Panc1 (cell line): ENCODE results near the gene ENDOV. TPM values are rescaled to one million over a fixed set of nuclear protein-coding genes. Genes with fewer than 3 reads are reported as not detected.

ENCODE experiments used
- ATAC-seq: fragments of 200-7000 bp; cut with Tn5 transposase; 2 replicates; pipeline ENCODE4 v1.9.1; 2020; ENCODE audit warnings: mild to moderate bottlenecking, moderate library complexity
- BruUV-seq: library from RNA; stranded (reverse); fragments of 400-500 nt; replicated peaks from 2 replicates; lab custom pipeline; 2021; lab: Mats Ljungman, UMichigan
- CTCF ChIA-PET: fragments of 300-600 bp; sonication (Branson Sonifier 250); formaldehyde crosslinking; loops from one replicate; lab custom pipeline; 2022; ENCODE audit warnings: antibody characterized with exemption; lab: Charles Lee
- POLR2A ChIA-PET: fragments of 300-600 bp; sonication (Branson Sonifier 250); formaldehyde crosslinking; loops from one replicate; lab custom pipeline; 2022; ENCODE audit warnings: antibody characterized with exemption; lab: Charles Lee
- DNase-seq: peaks from one replicate; pipeline ENCODE4 v3.0.0-alpha.2; 2010; ENCODE audit warnings: low read depth, low spot score
- H3K27ac ChIP-seq: 2 replicates; pipeline ENCODE4 v1.5.1; 2011; ENCODE audit warnings: mild to moderate bottlenecking, low read length, inconsistent platforms
- H3K27me3 ChIP-seq: fragments of 200-500 bp; sonication (Bioruptor generic); 2 replicates; pipeline ENCODE4 v1.6.0; 2014; ENCODE audit warnings: low read length, inconsistent platforms; ENCODE audit not compliant: control insufficient read depth, insufficient read depth
- H3K36me3 ChIP-seq: fragments of 200-500 bp; sonication (Bioruptor generic); 2 replicates; pipeline ENCODE4 v1.5.1; 2014; ENCODE audit warnings: inconsistent platforms, mild to moderate bottlenecking, low read length, moderate library complexity; ENCODE audit not compliant: control insufficient read depth, insufficient read depth
- H3K4me1 ChIP-seq: 2 replicates; pipeline ENCODE4 v1.5.1; 2011; ENCODE audit warnings: inconsistent platforms, mild to moderate bottlenecking, low read length, moderate library complexity; ENCODE audit not compliant: control insufficient read depth, insufficient read depth
- H3K4me3 ChIP-seq, 2 experiments: 2 replicates each; pipeline ENCODE4 v1.5.1; 2011 to 2012; ENCODE audit warnings: low read depth in 2 of 2, low read length in 2 of 2, mild to moderate bottlenecking in 2 of 2, inconsistent platforms in 1 of 2, moderate library complexity in 1 of 2
- H3K9me3 ChIP-seq: fragments of 200-500 bp; sonication (Bioruptor generic); 2 replicates; pipeline ENCODE4 v1.5.1; 2014; ENCODE audit warnings: low read depth, mild to moderate bottlenecking, inconsistent platforms, low read length, moderate library complexity; ENCODE audit not compliant: control insufficient read depth, insufficient read depth
- CTCF ChIP-seq: fragments of 450-650 bp; IDR thresholded peaks from 2 replicates; pipeline ENCODE4 v1.5.1; 2017; ENCODE audit warnings: mild to moderate bottlenecking
- POLR2AphosphoS5 ChIP-seq: IDR thresholded peaks from 2 replicates; pipeline ENCODE4 v1.6.1; 2012; ENCODE audit warnings: mild to moderate bottlenecking, low read depth, low read length, moderate library complexity
- REST ChIP-seq, 2 experiments: IDR thresholded peaks; 2 replicates each; pipeline ENCODE4 v1.6.1; 2011 to 2012; ENCODE audit warnings: low read depth in 2 of 2, control low read depth in 1 of 2, low read length in 1 of 2, mild to moderate bottlenecking in 1 of 2, moderate library complexity in 1 of 2; ENCODE audit not compliant: insufficient read depth in 1 of 2
- SIN3A ChIP-seq: IDR thresholded peaks from 2 replicates; pipeline ENCODE4 v1.6.1; 2012; ENCODE audit warnings: low read depth, mild to moderate bottlenecking, low read length, moderate library complexity, borderline replicate concordance; ENCODE audit not compliant: insufficient read depth
- TCF7L2 ChIP-seq: IDR thresholded peaks from 2 replicates; pipeline ENCODE4 v1.6.1; 2011; ENCODE audit warnings: mild to moderate bottlenecking, low read depth, low read length, inconsistent platforms
- in situ Hi-C: cut with HindIII; loops from 2 replicates; pipeline ENCODE4 v1.10.0; 2016; ENCODE audit warnings: low sequenced_read_pairs, low pct_unique_long_range_greater_than_20kb
- intact Hi-C: fragments of 100-400 bp; cut with micrococcal nuclease; formaldehyde crosslinking; loops from one replicate; pipeline ENCODE4 v1.10.0; 2022; ENCODE audit not compliant: unreplicated experiment
- total RNA-seq: library from RNA; stranded (reverse); gene quantifications from one replicate; pipeline ENCODE4 v1.2.1, GENCODE V29; 2021; ENCODE audit not compliant: unreplicated experiment

ENDOV gene
- total RNA-seq, 1 experiment from 2014 or later, result 37.1 TPM

- in situ Hi-C loops, result no loop called here
- no peaks in the 10 kb centered on the region for H3K4me1 ChIP-seq
- ChIA-PET POLR2A (no interaction called here), CTCF (interaction anchor here (0.9 kb wide), 1 partner anchor 143 kb away, joined by 3 read pairs; no protein-coding TSS in a partner anchor)
- H3K9me3 ChIP-seq, result no peaks in the 10 kb centered on the region
- TF ChIP-seq SIN3A (no peak), CTCF (no peak), POLR2AphosphoS5 (no peak), TCF7L2 (no peak), REST (IDR thresholded peaks at IDR 0.05; ENCODE audit: insufficient read depth in 1 of 2, low read depth in 2 of 2, low read length in 1 of 2) (no peak)
- no peak overlapping the region for H3K27ac ChIP-seq
- H3K36me3 ChIP-seq, result no peaks in the 10 kb centered on the region
- no peak for ATAC-seq
- H3K4me3 ChIP-seq, result no peak overlapping the region
- intact Hi-C loops, result no loop called here
- DNase-seq, result no peak
- BruUV-seq, result no TSS peak
- no peaks in the 10 kb centered on the region for H3K27me3 ChIP-seq
Measured at GRCh38 chr17:80431246-80432195, 16.6 kb downstream of the ENDOV start.

- ATAC-seq (no peak), DNase-seq (no peak)
- H3K4me1 ChIP-seq, result no peaks in the 10 kb centered on the region
- H3K27me3 ChIP-seq, result no peaks in the 10 kb centered on the region
- no peak overlapping the region for H3K27ac ChIP-seq
- H3K36me3 ChIP-seq, result no peaks in the 10 kb centered on the region
- intact Hi-C loops (no loop called here), in situ Hi-C loops (no loop called here)
- no TSS peak for BruUV-seq
- no peaks in the 10 kb centered on the region for H3K9me3 ChIP-seq
- TF ChIP-seq TCF7L2 (no peak), CTCF (no peak), SIN3A (no peak), REST (IDR thresholded peaks at IDR 0.05; ENCODE audit: insufficient read depth in 1 of 2, low read depth in 2 of 2, low read length in 1 of 2) (no peak), POLR2AphosphoS5 (no peak)
- ChIA-PET CTCF (interaction anchor here (0.7 kb wide), 1 partner anchor 141 kb away, joined by 3 read pairs; no protein-coding TSS in a partner anchor), POLR2A (no interaction called here)
- H3K4me3 ChIP-seq, result no peak overlapping the region
Measured at GRCh38 chr17:80432350-80432955, 17.5 kb downstream of the ENDOV start.
